Activated CD4-positive, alpha-beta T cell treated with anti-CD3 and anti-CD28 coated beads for 36 hours (primary cell): ENCODE results near the gene TTYH1. TPM values are rescaled to one million over a fixed set of nuclear protein-coding genes. Genes with fewer than 3 reads are reported as not detected.

ENCODE experiments used
- ATAC-seq: fragments of 200-7000 bp; cut with Tn5 transposase; one replicate; pipeline ENCODE4 v1.10.0; 2021; ENCODE audit warnings: mild to moderate bottlenecking, moderate library complexity
- CTCF ChIA-PET: fragments of 350-600 bp; sonication (Branson Sonifier 250); formaldehyde crosslinking; loops from one replicate; lab custom pipeline; 2021; ENCODE audit warnings: antibody characterized with exemption; lab: Charles Lee
- POLR2A ChIA-PET: fragments of 350-600 bp; sonication (Branson Sonifier 250); formaldehyde crosslinking; loops from one replicate; lab custom pipeline; 2021; ENCODE audit warnings: antibody characterized with exemption, inconsistent platforms; lab: Charles Lee
- DNase-seq: peaks from one replicate; pipeline ENCODE4 v3.0.0-alpha.2; 2020
- H3K27ac Mint-ChIP-seq: one replicate; pipeline ENCODE4 v1.8.0; 2021; ENCODE audit warnings: mixed read lengths
- H3K27me3 Mint-ChIP-seq: one replicate; pipeline ENCODE4 v1.8.0; 2021; ENCODE audit warnings: mixed read lengths
- H3K36me3 Mint-ChIP-seq: one replicate; pipeline ENCODE4 v1.8.0; 2021; ENCODE audit warnings: low read depth, mixed read lengths
- H3K4me1 Mint-ChIP-seq: one replicate; pipeline ENCODE4 v1.8.0; 2021; ENCODE audit warnings: mixed read lengths
- H3K4me3 Mint-ChIP-seq: one replicate; pipeline ENCODE4 v1.8.0; 2021; ENCODE audit warnings: mild to moderate bottlenecking, moderate library complexity, mixed read lengths
- H3K9me3 Mint-ChIP-seq: one replicate; pipeline ENCODE4 v1.8.0; 2021; ENCODE audit warnings: low read depth, mixed read lengths
- intact Hi-C, 2 experiments: fragments of 100-400 bp; cut with DNase I in 1 of 2; cut with micrococcal nuclease in 1 of 2; formaldehyde crosslinking; loops; one replicate each; pipeline versions ENCODE4 v1.14.2 to v1.15.1; 2022 to 2024; cut with DNase I, micrococcal nuclease
- total RNA-seq, 2 experiments: library from RNA; stranded (reverse); gene quantifications; one replicate each; pipeline ENCODE4 v1.2.3, GENCODE V29; 2021

TTYH1 gene
- total RNA-seq, 2 experiments from 2014 or later: 0.19 to 0.59 TPM

DNA sequence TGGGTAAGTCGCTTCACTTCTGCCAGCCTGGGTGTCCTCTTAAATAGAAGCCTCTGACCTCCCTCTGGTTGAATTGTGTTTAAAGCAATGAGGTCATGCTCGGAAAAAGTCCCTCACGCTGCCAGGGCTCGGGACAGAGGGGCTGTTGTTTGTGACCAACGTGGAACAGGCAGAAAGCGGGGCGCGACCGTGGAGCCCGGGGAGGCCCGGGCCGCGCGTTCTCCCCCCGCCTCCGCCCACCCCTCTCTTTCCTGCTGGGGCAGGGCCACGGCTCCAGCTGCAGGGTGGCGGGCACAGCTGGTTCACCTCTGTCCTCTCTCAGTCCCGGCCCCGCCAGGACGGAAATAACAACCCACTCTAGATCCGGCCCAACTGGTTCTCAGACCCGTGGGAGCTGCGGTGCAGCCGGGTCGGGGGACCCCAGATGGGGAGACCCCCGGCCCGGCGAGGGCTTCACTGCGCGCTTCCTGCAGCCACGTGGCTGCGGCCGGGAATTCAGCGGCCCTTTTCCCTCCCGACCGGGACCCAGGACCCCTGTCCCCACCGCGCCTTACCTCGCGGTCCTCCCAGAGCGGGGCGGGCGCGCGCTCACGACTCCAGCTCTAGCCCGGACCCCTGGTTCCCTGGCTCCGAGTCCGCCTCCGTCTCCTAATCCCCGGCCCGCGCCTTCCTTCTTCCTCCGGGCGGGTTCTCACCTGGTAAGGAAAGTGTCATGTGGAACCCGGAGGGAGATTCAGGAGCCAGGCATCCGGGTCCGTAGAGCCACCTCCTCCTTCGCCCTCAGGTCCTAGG lies 55.9 kb downstream of the TTYH1 start:
- intact Hi-C loops: no loop called here
- DNase-seq (no peak), ATAC-seq (peak; percentile 39)
- H3K27ac Mint-ChIP-seq: no peak overlapping the region
- H3K4me3 Mint-ChIP-seq: no peak overlapping the region
- no peaks in the 10 kb centered on the region for H3K36me3 Mint-ChIP-seq
- ChIA-PET POLR2A (no interaction called here), CTCF (interaction anchor here (0.6 to 1.0 kb wide), 3 partner anchors 10 to 665 kb away, joined by 3 to 4 read pairs (median 4); no protein-coding TSS in a partner anchor)
- H3K9me3 Mint-ChIP-seq: no peaks in the 10 kb centered on the region
- peaks cover 12% of the 10 kb centered on the region for H3K4me1 Mint-ChIP-seq
- peaks cover 41% of the 10 kb centered on the region for H3K27me3 Mint-ChIP-seq

DNA sequence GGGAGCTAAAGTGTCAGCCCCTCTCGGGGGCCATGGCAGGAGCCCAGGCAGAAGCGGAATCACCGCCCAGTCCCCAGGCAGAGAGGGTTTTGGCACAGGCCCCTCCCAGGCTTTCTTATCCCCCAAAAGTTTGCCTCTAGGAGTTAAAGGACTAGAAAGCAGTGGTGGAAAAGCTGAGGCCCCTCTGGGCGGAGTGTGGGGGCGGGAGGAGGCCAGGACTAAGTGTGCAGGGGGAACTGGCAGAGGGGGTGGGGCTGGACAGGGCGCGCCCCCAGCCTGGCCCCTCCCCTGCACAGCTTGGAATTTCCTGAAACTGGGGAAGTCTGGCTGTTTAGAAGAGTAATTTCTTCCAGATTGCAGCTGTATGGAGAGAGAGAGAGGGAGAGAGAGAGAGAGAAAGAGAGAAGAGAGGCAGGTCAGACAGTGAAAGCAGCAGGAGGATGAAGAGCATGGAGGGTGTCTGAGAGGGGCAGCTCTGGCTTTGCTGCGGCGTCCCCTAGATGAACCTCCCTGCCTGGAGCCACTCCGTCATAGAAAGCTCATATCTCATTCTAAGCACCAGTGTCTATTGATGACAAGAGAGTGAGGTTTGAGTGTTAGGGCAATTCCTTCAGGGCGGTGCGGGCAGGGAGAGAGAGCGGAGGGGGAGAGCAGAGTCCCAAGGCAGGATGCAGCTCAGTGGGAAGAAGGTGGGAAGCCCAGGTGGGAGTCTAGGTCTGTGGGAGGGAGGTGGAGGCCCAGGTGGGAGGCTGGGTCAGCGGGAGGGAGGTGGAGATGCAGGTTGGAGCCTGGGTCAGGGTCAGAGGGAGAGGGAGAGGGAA lies 58.0 kb downstream of the TTYH1 start, which contains the start of gene CDC42EP5:
TSS of gene CDC42EP5 (minus strand) at position 226 of the 821 bp plus-strand sequence. CDS start 7,749 bp downstream, outside the sequence.
- no peaks in the 10 kb centered on the region for H3K36me3 Mint-ChIP-seq
- no peak within 1 kb of the TSS for H3K4me3 Mint-ChIP-seq
- peaks cover 48% of the 10 kb centered on the region for H3K27me3 Mint-ChIP-seq
- peaks cover 12% of the 10 kb centered on the region for H3K4me1 Mint-ChIP-seq
- intact Hi-C loops: no loop called here
- H3K27ac Mint-ChIP-seq: no peak within 1 kb of the TSS
- POLR2A ChIA-PET: interaction anchor here (0.7 to 1.4 kb wide), 2 partner anchors 10 to 24 kb away, joined by 3 to 4 read pairs; partner anchors contain the start of genes LENG8 and LENG9
- ATAC-seq (peak; percentile 68), DNase-seq (peak; percentile 42)
- no peaks in the 10 kb centered on the region for H3K9me3 Mint-ChIP-seq
- CTCF ChIA-PET: interaction anchor here (0.8 to 1.2 kb wide), 2 partner anchors 28 to 201 kb away, joined by 4 read pairs; no protein-coding TSS in a partner anchor

GRCh38 chr19:54473892-54474372 lies 58.7 kb downstream of the TTYH1 start:
- peaks cover 48% of the 10 kb centered on the region for H3K27me3 Mint-ChIP-seq
- DNase-seq: no peak
- no peak for ATAC-seq
- H3K4me1 Mint-ChIP-seq: peaks cover 12% of the 10 kb centered on the region
- ChIA-PET CTCF (interaction anchor here (0.6 to 1.2 kb wide), 5 partner anchors 26 to 1030 kb away, joined by 3 to 5 read pairs (median 4); no protein-coding TSS in a partner anchor), POLR2A (interaction anchor here (1.4 kb wide), 1 partner anchor 25 kb away, joined by 4 read pairs; the partner anchor contains the start of gene LENG8)
- H3K4me3 Mint-ChIP-seq: no peak overlapping the region
- no peaks in the 10 kb centered on the region for H3K9me3 Mint-ChIP-seq
- H3K36me3 Mint-ChIP-seq: no peaks in the 10 kb centered on the region
- H3K27ac Mint-ChIP-seq: no peak overlapping the region
- intact Hi-C loops: no loop called here

GRCh38 chr19:54475706-54476105 lies 60.4 kb downstream of the TTYH1 start:
- ATAC-seq: no peak

DNA sequence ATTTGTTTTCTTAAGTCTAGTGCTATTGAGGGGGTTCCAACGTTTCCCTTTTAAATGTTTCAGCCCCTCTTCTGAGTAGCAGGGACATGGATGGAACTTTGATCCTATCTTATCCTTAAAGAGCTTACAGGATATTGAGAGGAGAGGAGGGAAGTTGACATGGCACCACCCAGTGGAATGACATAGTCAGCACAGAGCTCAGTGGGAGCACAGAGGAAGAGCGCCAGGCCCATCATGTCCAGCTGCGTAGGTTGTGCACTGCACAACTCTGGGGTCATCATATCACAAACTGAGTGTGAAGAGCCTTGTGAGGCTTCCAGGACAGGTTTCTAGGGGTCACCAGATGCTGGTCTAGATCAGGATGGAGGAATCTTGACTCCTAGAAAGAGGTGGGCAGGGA lies 62.4 kb downstream of the TTYH1 start:
- no peak for ATAC-seq
- Mint-ChIP-seq H3K9me3 (no peaks in the 10 kb centered on the region), H3K4me1 (peaks cover 5% of the 10 kb centered on the region), H3K27ac (no peak overlapping the region), H3K4me3 (no peak overlapping the region), H3K36me3 (no peaks in the 10 kb centered on the region), H3K27me3 (peaks cover 35% of the 10 kb centered on the region)
- no peak for DNase-seq
- intact Hi-C loops: no loop called here
- POLR2A ChIA-PET: interaction anchor here (0.6 kb wide), 1 partner anchor 14 kb away, joined by 3 read pairs; the partner anchor contains the start of gene LENG9
- CTCF ChIA-PET: interaction anchor here (0.6 to 1.3 kb wide), 4 partner anchors 8 to 101 kb away, joined by 3 to 5 read pairs (median 4); no protein-coding TSS in a partner anchor

More at GRCh38 chr19:54475706-54476105, 60.4 kb downstream of the TTYH1 start:
- Mint-ChIP-seq H3K4me1 (peaks cover 8% of the 10 kb centered on the region), H3K36me3 (no peaks in the 10 kb centered on the region), H3K9me3 (no peaks in the 10 kb centered on the region), H3K27ac (no peak overlapping the region), H3K27me3 (peaks cover 35% of the 10 kb centered on the region), H3K4me3 (no peak overlapping the region)
- no peak for DNase-seq
- CTCF ChIA-PET: no interaction called here
- POLR2A ChIA-PET: no interaction called here
- intact Hi-C loops: no loop called here

DNA sequence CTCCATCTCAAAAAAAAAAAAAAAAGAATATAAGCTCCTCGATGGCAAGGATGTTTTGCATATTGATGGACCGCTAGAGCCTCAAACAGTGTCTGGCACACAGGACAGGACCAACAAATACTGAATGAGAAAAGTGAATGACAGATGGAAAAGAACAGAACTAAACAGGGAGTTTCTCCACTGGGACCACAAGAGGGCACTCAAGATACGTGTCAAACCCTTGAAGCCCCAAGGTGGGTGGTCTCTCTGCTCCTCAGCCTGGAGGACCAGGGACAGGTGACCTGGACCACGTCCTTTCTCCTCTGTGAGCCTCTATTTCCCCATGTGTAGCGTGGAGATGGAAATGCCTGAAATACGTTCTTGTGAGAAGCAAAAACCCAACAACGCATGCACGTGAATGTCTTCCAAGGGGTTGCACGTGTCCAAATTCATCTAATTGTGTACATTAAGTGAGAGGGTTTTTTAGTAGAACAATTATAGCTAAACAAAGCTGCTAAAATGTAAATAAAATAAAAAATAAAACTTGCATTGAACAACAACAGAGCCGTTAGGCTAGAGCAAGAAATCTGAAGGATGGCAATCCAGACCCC lies 63.5 kb downstream of the TTYH1 start:
- ATAC-seq (peak; percentile 57), DNase-seq (no peak)
- ChIA-PET CTCF (interaction anchor here (0.8 to 5.3 kb wide), 6 partner anchors 10 to 200 kb away, joined by 4 to 59 read pairs (median 4); no protein-coding TSS in a partner anchor), POLR2A (interaction anchor here (0.7 kb wide), 1 partner anchor 44 kb away, joined by 3 read pairs; no protein-coding TSS in a partner anchor)
- Mint-ChIP-seq H3K4me3 (no peak overlapping the region), H3K4me1 (peaks cover 2% of the 10 kb centered on the region), H3K27me3 (peaks cover 29% of the 10 kb centered on the region), H3K36me3 (no peaks in the 10 kb centered on the region), H3K9me3 (no peaks in the 10 kb centered on the region), H3K27ac (no peak overlapping the region)
- intact Hi-C loops: no loop called here

GRCh38 chr19:54480051-54480450 lies 64.8 kb downstream of the TTYH1 start:
- no peak overlapping the region for H3K27ac Mint-ChIP-seq
- ChIA-PET CTCF (interaction anchor here (2.4 to 5.3 kb wide), 2 partner anchors 194 to 199 kb away, joined by 6 to 59 read pairs; no protein-coding TSS in a partner anchor), POLR2A (no interaction called here)
- H3K27me3 Mint-ChIP-seq: peaks cover 27% of the 10 kb centered on the region
- no peak for DNase-seq
- no peak overlapping the region for H3K4me3 Mint-ChIP-seq
- no peaks in the 10 kb centered on the region for H3K36me3 Mint-ChIP-seq
- peaks cover 2% of the 10 kb centered on the region for H3K4me1 Mint-ChIP-seq
- intact Hi-C loops: loop anchor here (5.0 kb wide), 2 partner anchors 42 to 437 kb away; no protein-coding TSS in a partner anchor
- no peaks in the 10 kb centered on the region for H3K9me3 Mint-ChIP-seq
- no peak for ATAC-seq

GRCh38 chr19:54481326-54481930 lies 66.2 kb downstream of the TTYH1 start:
- Mint-ChIP-seq H3K36me3 (no peaks in the 10 kb centered on the region), H3K27me3 (peaks cover 28% of the 10 kb centered on the region), H3K9me3 (no peaks in the 10 kb centered on the region), H3K4me1 (peaks cover 2% of the 10 kb centered on the region), H3K4me3 (no peak overlapping the region), H3K27ac (no peak overlapping the region)
- POLR2A ChIA-PET: no interaction called here
- intact Hi-C loops: loop anchor here (1.0 to 5.0 kb wide), 3 partner anchors 41 to 436 kb away; no protein-coding TSS in a partner anchor
- DNase-seq: peak; percentile 53
- CTCF ChIA-PET: interaction anchor here (0.7 to 5.3 kb wide), 13 partner anchors 11 to 198 kb away, joined by 3 to 59 read pairs (median 4); partner anchors contain the start of gene LENG9
- ATAC-seq: peak; percentile 47

DNA sequence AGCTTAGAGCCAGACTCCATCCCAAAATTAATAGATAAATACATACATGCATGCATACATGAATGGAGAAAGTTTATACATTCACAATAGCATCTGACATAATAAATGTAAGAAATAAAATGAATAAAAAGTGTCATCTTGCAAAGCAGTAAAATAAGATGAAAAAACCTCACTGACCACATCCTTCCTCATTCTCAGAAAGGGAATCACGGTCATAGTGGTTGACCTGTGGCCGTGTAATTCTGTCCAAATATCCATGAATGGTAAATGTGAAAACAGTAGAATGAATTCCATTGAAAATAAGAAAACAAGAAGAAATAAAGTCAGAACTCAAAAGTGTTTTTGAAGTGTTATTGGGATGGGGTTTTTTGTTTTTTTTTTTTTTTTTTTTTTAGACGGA lies 67.6 kb downstream of the TTYH1 start:
- no peaks in the 10 kb centered on the region for H3K9me3 Mint-ChIP-seq
- no peak for ATAC-seq
- intact Hi-C loops: loop anchor here (5.0 kb wide), 2 partner anchors 39 to 434 kb away; no protein-coding TSS in a partner anchor
- no peaks in the 10 kb centered on the region for H3K36me3 Mint-ChIP-seq
- POLR2A ChIA-PET: no interaction called here
- H3K4me3 Mint-ChIP-seq: no peak overlapping the region
- H3K4me1 Mint-ChIP-seq: peaks cover 2% of the 10 kb centered on the region
- no peak overlapping the region for H3K27ac Mint-ChIP-seq
- peaks cover 18% of the 10 kb centered on the region for H3K27me3 Mint-ChIP-seq
- no peak for DNase-seq
- CTCF ChIA-PET: interaction anchor here (1.6 to 5.3 kb wide), 3 partner anchors 33 to 197 kb away, joined by 8 to 59 read pairs (median 11); no protein-coding TSS in a partner anchor

GRCh38 chr19:54484451-54484850 lies 69.2 kb downstream of the TTYH1 start:
- H3K9me3 Mint-ChIP-seq: no peaks in the 10 kb centered on the region
- no peak overlapping the region for H3K27ac Mint-ChIP-seq
- ATAC-seq (no peak), DNase-seq (no peak)
- H3K36me3 Mint-ChIP-seq: no peaks in the 10 kb centered on the region
- intact Hi-C loops: loop anchor here (5.0 kb wide), 2 partner anchors 38 to 433 kb away; no protein-coding TSS in a partner anchor
- CTCF ChIA-PET: no interaction called here
- peaks cover 2% of the 10 kb centered on the region for H3K4me1 Mint-ChIP-seq
- H3K4me3 Mint-ChIP-seq: no peak overlapping the region
- POLR2A ChIA-PET: no interaction called here
- peaks cover 14% of the 10 kb centered on the region for H3K27me3 Mint-ChIP-seq
